NCI-H526 (cell line): ENCODE measurements around the gene DLEC1.

Source experiments
- DNase-seq, 2 experiments: peaks; one replicate each; lab custom pipeline; 2025; lab: John Stamatoyannopoulos, UW

DLEC1 gene

GRCh38 chr3:38039101-38039898, at the start of gene DLEC1:
Gene DLEC1 (plus strand): TSS chr3:38039208. CDS start chr3:38039226, 18 bp downstream.
- peak in 1 of 2 experiments; percentile 48 for DNase-seq

GRCh38 chr3:37989821-37990480, 49.1 kb upstream of the DLEC1 start:
- DNase-seq: no peak

GRCh38 chr3:37990527-37990926, 48.5 kb upstream of the DLEC1 start, which contains the start of gene VILL:
Gene VILL (plus strand): TSS chr3:37990786. CDS start chr3:37993673, 2,887 bp downstream.
- DNase-seq: no peak

GRCh38 chr3:37991109-37991508, 47.9 kb upstream of the DLEC1 start:
- DNase-seq: no peak

- DNase-seq: no peak
These were observed 47.2 kb upstream of the DLEC1 start for GRCh38 chr3:37991823-37992222.

GRCh38 chr3:37992271-37993066, 46.5 kb upstream of the DLEC1 start:
- DNase-seq: no peak

- DNase-seq: no peak
These were observed 45.9 kb upstream of the DLEC1 start for GRCh38 chr3:37993067-37993455.

- DNase-seq: no peak
These were observed 45.6 kb upstream of the DLEC1 start for GRCh38 chr3:37993460-37993819.

- DNase-seq: no peak
These were observed 45.0 kb upstream of the DLEC1 start for GRCh38 chr3:37993820-37994638.

- no peak for DNase-seq
These were observed 44.4 kb upstream of the DLEC1 start for GRCh38 chr3:37994639-37994972.

- DNase-seq: no peak
These were observed 43.1 kb upstream of the DLEC1 start for GRCh38 chr3:37995652-37996641.

GRCh38 chr3:37996785-37997301, 42.2 kb upstream of the DLEC1 start:
- peak; percentile 67 to 89 for DNase-seq

- no peak for DNase-seq
These were observed 41.7 kb upstream of the DLEC1 start for GRCh38 chr3:37997342-37997741.

- DNase-seq: no peak
These were observed 41.1 kb upstream of the DLEC1 start for GRCh38 chr3:37997791-37998370.

GRCh38 chr3:37999836-38000235, 39.2 kb upstream of the DLEC1 start:
- no peak for DNase-seq

GRCh38 chr3:38000242-38000916, 38.6 kb upstream of the DLEC1 start:
- DNase-seq: no peak

GRCh38 chr3:38000965-38001455, 38.0 kb upstream of the DLEC1 start:
- DNase-seq: no peak

- DNase-seq: peak in 1 of 2 experiments; percentile 51
These were observed 37.4 kb upstream of the DLEC1 start for GRCh38 chr3:38001456-38002081.
